ENCODE measurements around the gene CTSH. TPM values are rescaled to one million over a fixed set of nuclear protein-coding genes. Genes with fewer than 3 reads are reported as not detected.

The CTSH gene
- polyA plus RNA-seq, 1 donor (not counting 4 experiments of a cell fraction or from before 2014, with no cell fraction given), result 23.0 TPM

DNA sequence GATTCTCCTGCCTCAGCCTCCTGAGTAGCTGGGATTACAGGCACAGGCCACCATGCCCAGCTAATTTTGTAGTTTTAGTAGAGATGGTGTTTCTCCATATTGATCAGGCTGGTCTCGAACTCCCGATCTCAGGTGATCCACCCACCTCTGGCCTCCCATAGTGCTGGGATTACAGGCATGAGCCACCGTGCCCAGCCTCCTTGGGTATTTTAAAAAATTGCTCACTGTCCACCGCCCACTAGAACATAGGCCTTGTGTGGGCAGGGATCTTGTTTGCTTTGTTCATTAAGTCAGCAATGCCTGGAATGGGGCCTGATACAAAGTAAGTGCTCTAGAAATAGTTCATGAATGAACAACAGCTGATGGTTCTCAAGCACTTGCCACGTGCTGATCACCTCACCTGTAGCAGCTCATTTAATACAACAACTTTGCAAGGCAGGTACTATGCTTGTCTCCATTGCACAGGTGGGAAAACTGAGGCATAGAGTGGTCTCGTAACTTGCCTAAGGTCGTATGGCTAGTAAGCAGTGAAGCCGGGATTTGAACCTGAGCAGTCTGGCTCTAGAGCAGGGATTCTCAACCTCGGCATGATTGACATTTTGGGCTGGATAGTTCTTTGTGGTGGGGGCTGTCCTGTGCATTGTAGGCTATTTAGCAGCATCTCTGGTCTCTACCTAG is 12.7 kb upstream of the CTSH start:
- Histone ChIP-seq H3K79me2 (ENCODE audit: control insufficient read depth, insufficient read depth, low read length) (no peaks in the 10 kb centered on the region), H2AFZ (ENCODE audit: control insufficient read depth, low read length) (no peak overlapping the region), H3K27me3 (ENCODE audit: control insufficient read depth, extremely low read depth, insufficient read depth, low read length) (no peaks in the 10 kb centered on the region), H4K20me1 (ENCODE audit: control insufficient read depth, extremely low read depth, insufficient read depth, low read length) (no peaks in the 10 kb centered on the region), H3K9me3 (ENCODE audit: control insufficient read depth, low read depth, low read length) (no peaks in the 10 kb centered on the region), H3K9me1 (ENCODE audit: control insufficient read depth, extremely low read depth, insufficient read depth, low read length) (no peaks in the 10 kb centered on the region), H3K27ac (ENCODE audit: control insufficient read depth, insufficient read depth, low read length) (no peak overlapping the region), H3K4me2 (ENCODE audit: control insufficient read depth, extremely low read depth, insufficient read depth, low read depth, low read length) (no peak overlapping the region), H3K4me3 (ENCODE audit: control insufficient read depth in 2 of 3, extremely low read depth in 1 of 3, insufficient read depth in 2 of 3, low read depth in 1 of 3, low read length in 3 of 3) (no peak overlapping the region), H3K36me3 (ENCODE audit: control insufficient read depth in 2 of 2, extremely low read depth in 1 of 2, insufficient read depth in 2 of 2, low read length in 2 of 2) (no peaks in the 10 kb centered on the region), H3K9ac (ENCODE audit: control insufficient read depth, extremely low read depth, insufficient read depth, low read length) (no peak overlapping the region), H3K4me1 (ENCODE audit: control insufficient read depth, extremely low read depth, insufficient read depth, low read length) (no peaks in the 10 kb centered on the region)
- dilution Hi-C loops (cut with MboI; ENCODE audit: extremely low pct_ligation_motif_present, low sequenced_read_pairs), result no loop called here
- DNase-seq (ENCODE audit: low read depth, low spot score), result no peak
- no peak for FAIRE-seq
- TF ChIP-seq, protein P1, sequence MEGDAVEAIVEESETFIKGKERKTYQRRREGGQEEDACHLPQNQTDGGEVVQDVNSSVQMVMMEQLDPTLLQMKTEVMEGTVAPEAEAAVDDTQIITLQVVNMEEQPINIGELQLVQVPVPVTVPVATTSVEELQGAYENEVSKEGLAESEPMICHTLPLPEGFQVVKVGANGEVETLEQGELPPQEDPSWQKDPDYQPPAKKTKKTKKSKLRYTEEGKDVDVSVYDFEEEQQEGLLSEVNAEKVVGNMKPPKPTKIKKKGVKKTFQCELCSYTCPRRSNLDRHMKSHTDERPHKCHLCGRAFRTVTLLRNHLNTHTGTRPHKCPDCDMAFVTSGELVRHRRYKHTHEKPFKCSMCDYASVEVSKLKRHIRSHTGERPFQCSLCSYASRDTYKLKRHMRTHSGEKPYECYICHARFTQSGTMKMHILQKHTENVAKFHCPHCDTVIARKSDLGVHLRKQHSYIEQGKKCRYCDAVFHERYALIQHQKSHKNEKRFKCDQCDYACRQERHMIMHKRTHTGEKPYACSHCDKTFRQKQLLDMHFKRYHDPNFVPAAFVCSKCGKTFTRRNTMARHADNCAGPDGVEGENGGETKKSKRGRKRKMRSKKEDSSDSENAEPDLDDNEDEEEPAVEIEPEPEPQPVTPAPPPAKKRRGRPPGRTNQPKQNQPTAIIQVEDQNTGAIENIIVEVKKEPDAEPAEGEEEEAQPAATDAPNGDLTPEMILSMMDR (optimal IDR thresholded peaks at IDR 0.05 in 1 of 3, IDR thresholded peaks at IDR 0.05 in 1 of 3, conservative IDR thresholded peaks at IDR 0.05 in 1 of 3; ENCODE audit: extremely low read depth in 1 of 3, insufficient read depth in 2 of 3, low read length in 3 of 3), result no peak
- TF ChIP-seq EZH2 (IDR thresholded peaks at IDR 0.05; ENCODE audit: low read length), result no peak

DNA sequence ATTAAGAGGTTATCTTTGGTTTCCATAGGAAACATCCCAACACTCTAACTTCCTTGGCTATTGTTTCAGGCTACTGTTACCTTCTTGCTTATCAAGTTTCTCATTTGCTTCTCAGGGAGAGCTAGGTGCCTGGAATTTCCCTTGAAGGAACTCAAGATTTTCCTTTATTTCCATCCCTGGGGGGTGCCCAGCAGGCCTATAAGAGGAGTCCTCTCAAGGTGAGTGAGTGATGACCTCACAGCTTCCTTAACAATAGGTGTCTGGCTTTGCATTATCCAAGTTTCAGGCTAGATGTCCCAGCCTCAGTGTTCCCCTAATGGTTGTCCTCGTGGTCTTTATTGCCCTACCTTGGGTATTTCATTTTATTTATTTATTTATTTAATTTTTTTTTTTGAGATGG is 12.1 kb upstream of the CTSH start:
- Histone ChIP-seq H3K4me2 (ENCODE audit: control insufficient read depth, extremely low read depth, insufficient read depth, low read depth, low read length) (no peak overlapping the region), H3K9me1 (ENCODE audit: control insufficient read depth, extremely low read depth, insufficient read depth, low read length) (no peaks in the 10 kb centered on the region), H3K9ac (ENCODE audit: control insufficient read depth, extremely low read depth, insufficient read depth, low read length) (no peak overlapping the region), H3K27me3 (ENCODE audit: control insufficient read depth, extremely low read depth, insufficient read depth, low read length) (no peaks in the 10 kb centered on the region), H4K20me1 (ENCODE audit: control insufficient read depth, extremely low read depth, insufficient read depth, low read length) (no peaks in the 10 kb centered on the region), H3K27ac (ENCODE audit: control insufficient read depth, insufficient read depth, low read length) (no peak overlapping the region), H3K4me1 (ENCODE audit: control insufficient read depth, extremely low read depth, insufficient read depth, low read length) (peaks cover 6% of the 10 kb centered on the region), H3K36me3 (ENCODE audit: control insufficient read depth in 2 of 2, extremely low read depth in 1 of 2, insufficient read depth in 2 of 2, low read length in 2 of 2) (no peaks in the 10 kb centered on the region), H3K4me3 (ENCODE audit: control insufficient read depth in 2 of 3, extremely low read depth in 1 of 3, insufficient read depth in 2 of 3, low read depth in 1 of 3, low read length in 3 of 3) (no peak overlapping the region), H3K9me3 (ENCODE audit: control insufficient read depth, low read depth, low read length) (no peaks in the 10 kb centered on the region), H3K79me2 (ENCODE audit: control insufficient read depth, insufficient read depth, low read length) (no peaks in the 10 kb centered on the region), H2AFZ (ENCODE audit: control insufficient read depth, low read length) (no peak overlapping the region)
- TF ChIP-seq EZH2 (IDR thresholded peaks at IDR 0.05; ENCODE audit: low read length), result no peak
- TF ChIP-seq, protein P1 (optimal IDR thresholded peaks at IDR 0.05 in 1 of 3, IDR thresholded peaks at IDR 0.05 in 1 of 3, conservative IDR thresholded peaks at IDR 0.05 in 1 of 3; ENCODE audit: extremely low read depth in 1 of 3, insufficient read depth in 2 of 3, low read length in 3 of 3), result no peak
- FAIRE-seq (no peak), DNase-seq (ENCODE audit: low read depth, low spot score) (no peak)
- dilution Hi-C loops (cut with MboI; ENCODE audit: extremely low pct_ligation_motif_present, low sequenced_read_pairs), result no loop called here

Data from keratinocyte (primary cell).